PC-3 (cell line): Measurements from ENCODE around the gene MYO16.

Experiments
- CTCF ChIP-seq: fragments of 300-600 bp; sonication (generic); conservative IDR thresholded peaks from 2 replicates; pipeline ENCODE4 v1.5.1; 2017; ENCODE audit warnings: antibody characterized with exemption, low read depth, mild to moderate bottlenecking, low read length
- EZH2 ChIP-seq: fragments of 300-600 bp; sonication (generic); IDR thresholded peaks from one replicate; pipeline ENCODE4 v1.6.1; 2017; ENCODE audit warnings: antibody characterized with exemption, mild to moderate bottlenecking, low read length; ENCODE audit not compliant: unreplicated experiment
- EZH2phosphoT487 ChIP-seq: fragments of 300-600 bp; sonication (generic); IDR thresholded peaks from 2 replicates; pipeline ENCODE4 v1.6.1; 2018; ENCODE audit warnings: mild to moderate bottlenecking, antibody characterized with exemption, low read length, borderline replicate concordance

GRCh38 chr13:108833531-108833930, 204.1 kb downstream of the MYO16 start:
- no peak for TF ChIP-seq CTCF
- TF ChIP-seq EZH2 = no peak
- TF ChIP-seq EZH2phosphoT487 = no peak
